GM12878 (cell line): ENCODE measurements around the gene DYSF.

ENCODE experiments used
- CBFB ChIP-seq: IDR thresholded peaks from 2 replicates; pipeline ENCODE4 v1.6.1; 2016; ENCODE audit warnings: antibody characterized with exemption, low read depth
- EP300 ChIP-seq, 2 experiments: fragments of 150-350 bp in 1 of 2; IDR thresholded peaks; 2 replicates each; pipeline ENCODE4 v1.6.1; 2011 to 2012; ENCODE audit warnings: low read depth in 2 of 2, low read length in 2 of 2, borderline replicate concordance in 1 of 2, improper control_type of control experiment in 1 of 2, inconsistent platforms in 1 of 2; ENCODE audit not compliant: control insufficient read depth in 1 of 2
- ESRRA ChIP-seq: IDR thresholded peaks from 2 replicates; pipeline ENCODE4 v1.6.1; 2012; ENCODE audit warnings: mild to moderate bottlenecking, low read length, improper control_type of control experiment
- MYB ChIP-seq: fragments of 150-350 bp; IDR thresholded peaks from 2 replicates; pipeline ENCODE4 v1.6.1; 2014; ENCODE audit warnings: mild to moderate bottlenecking, low read depth, low read length, borderline replicate concordance
- ZNF24 ChIP-seq: fragments of 450-650 bp; IDR thresholded peaks from 2 replicates; pipeline ENCODE4 v1.6.1; 2017; ENCODE audit warnings: antibody characterized with exemption, mild to moderate bottlenecking
- TF ChIP-seq, protein P1 (sequence below): IDR thresholded peaks from 2 replicates; pipeline ENCODE4 v1.6.1; 2012; ENCODE audit warnings: improper control_type of control experiment, low read depth, low read length; ENCODE audit not compliant: insufficient replicate concordance
- TF ChIP-seq, protein P2 (sequence below), 3 experiments: IDR thresholded peaks in 2 of 3; conservative IDR thresholded peaks in 1 of 3; 2 replicates each; pipeline ENCODE4 v1.5.1; 2011; ENCODE audit warnings: low read depth in 3 of 3, low read length in 3 of 3, mild to moderate bottlenecking in 3 of 3, control low read depth in 2 of 3, moderate library complexity in 2 of 3, inconsistent platforms in 1 of 3, mixed read lengths in 1 of 3; ENCODE audit not compliant: control insufficient read depth in 2 of 3, insufficient read depth in 1 of 3; ENCODE audit errors: extremely low read depth in 1 of 3

DNA sequence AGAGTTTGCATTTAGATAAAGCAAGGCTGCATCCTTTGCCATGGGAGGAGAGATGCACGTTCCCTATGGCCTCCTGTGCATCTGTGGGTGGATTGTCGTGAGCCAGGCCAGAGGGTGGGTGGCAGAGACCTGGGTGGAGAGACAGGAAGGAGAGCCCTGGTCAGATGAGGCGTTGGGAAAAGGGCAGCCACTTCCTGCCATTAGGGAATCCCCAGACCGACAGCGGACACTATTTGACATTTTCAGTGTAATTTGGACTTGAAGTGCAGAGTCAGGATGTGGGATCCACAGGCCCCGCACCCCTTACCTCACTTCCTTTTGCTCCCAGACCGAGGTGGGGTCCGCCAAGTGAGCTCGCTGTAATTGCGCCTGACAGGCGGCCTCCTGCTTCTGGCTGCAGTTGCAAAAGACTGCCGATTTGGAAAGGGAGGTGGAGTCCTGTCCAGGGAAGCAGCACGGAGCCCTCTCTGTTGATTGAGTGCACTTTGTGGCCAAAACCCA, 150.0 kb downstream of the DYSF start:
- TF ChIP-seq EP300 (IDR thresholded peaks at IDR 0.05; ENCODE audit: borderline replicate concordance in 1 of 2, control insufficient read depth in 1 of 2, low read depth in 2 of 2, low read length in 2 of 2) (no peak), MYB (no peak), ZNF24 (no peak), CBFB (no peak), ESRRA (no peak)
- TF ChIP-seq, protein P1, sequence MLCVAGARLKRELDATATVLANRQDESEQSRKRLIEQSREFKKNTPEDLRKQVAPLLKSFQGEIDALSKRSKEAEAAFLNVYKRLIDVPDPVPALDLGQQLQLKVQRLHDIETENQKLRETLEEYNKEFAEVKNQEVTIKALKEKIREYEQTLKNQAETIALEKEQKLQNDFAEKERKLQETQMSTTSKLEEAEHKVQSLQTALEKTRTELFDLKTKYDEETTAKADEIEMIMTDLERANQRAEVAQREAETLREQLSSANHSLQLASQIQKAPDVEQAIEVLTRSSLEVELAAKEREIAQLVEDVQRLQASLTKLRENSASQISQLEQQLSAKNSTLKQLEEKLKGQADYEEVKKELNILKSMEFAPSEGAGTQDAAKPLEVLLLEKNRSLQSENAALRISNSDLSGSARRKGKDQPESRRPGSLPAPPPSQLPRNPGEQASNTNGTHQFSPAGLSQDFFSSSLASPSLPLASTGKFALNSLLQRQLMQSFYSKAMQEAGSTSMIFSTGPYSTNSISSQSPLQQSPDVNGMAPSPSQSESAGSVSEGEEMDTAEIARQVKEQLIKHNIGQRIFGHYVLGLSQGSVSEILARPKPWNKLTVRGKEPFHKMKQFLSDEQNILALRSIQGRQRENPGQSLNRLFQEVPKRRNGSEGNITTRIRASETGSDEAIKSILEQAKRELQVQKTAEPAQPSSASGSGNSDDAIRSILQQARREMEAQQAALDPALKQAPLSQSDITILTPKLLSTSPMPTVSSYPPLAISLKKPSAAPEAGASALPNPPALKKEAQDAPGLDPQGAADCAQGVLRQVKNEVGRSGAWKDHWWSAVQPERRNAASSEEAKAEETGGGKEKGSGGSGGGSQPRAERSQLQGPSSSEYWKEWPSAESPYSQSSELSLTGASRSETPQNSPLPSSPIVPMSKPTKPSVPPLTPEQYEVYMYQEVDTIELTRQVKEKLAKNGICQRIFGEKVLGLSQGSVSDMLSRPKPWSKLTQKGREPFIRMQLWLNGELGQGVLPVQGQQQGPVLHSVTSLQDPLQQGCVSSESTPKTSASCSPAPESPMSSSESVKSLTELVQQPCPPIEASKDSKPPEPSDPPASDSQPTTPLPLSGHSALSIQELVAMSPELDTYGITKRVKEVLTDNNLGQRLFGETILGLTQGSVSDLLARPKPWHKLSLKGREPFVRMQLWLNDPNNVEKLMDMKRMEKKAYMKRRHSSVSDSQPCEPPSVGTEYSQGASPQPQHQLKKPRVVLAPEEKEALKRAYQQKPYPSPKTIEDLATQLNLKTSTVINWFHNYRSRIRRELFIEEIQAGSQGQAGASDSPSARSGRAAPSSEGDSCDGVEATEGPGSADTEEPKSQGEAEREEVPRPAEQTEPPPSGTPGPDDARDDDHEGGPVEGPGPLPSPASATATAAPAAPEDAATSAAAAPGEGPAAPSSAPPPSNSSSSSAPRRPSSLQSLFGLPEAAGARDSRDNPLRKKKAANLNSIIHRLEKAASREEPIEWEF = no peak
- TF ChIP-seq, protein P2, sequence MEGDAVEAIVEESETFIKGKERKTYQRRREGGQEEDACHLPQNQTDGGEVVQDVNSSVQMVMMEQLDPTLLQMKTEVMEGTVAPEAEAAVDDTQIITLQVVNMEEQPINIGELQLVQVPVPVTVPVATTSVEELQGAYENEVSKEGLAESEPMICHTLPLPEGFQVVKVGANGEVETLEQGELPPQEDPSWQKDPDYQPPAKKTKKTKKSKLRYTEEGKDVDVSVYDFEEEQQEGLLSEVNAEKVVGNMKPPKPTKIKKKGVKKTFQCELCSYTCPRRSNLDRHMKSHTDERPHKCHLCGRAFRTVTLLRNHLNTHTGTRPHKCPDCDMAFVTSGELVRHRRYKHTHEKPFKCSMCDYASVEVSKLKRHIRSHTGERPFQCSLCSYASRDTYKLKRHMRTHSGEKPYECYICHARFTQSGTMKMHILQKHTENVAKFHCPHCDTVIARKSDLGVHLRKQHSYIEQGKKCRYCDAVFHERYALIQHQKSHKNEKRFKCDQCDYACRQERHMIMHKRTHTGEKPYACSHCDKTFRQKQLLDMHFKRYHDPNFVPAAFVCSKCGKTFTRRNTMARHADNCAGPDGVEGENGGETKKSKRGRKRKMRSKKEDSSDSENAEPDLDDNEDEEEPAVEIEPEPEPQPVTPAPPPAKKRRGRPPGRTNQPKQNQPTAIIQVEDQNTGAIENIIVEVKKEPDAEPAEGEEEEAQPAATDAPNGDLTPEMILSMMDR (IDR thresholded peaks at IDR 0.05 in 2 of 3, conservative IDR thresholded peaks at IDR 0.05 in 1 of 3; ENCODE audit: control insufficient read depth in 2 of 3, extremely low read depth in 1 of 3, insufficient read depth in 1 of 3, low read depth in 3 of 3, low read length in 3 of 3) = no peak
